HEK293 (cell line): ENCODE data around the gene OR10A3.

Source experiments
- CTCF ChIA-PET: fragments of 350-600 bp; formaldehyde crosslinking; extraction: SDS; loops from one replicate; lab custom pipeline; 2021; ENCODE audit warnings: antibody characterized with exemption; lab: Yijun Ruan, JAX
- POLR2A ChIA-PET: fragments of 300-600 bp; formaldehyde crosslinking; extraction: SDS; loops from one replicate; lab custom pipeline; 2020; ENCODE audit warnings: antibody characterized with exemption, inconsistent platforms; lab: Yijun Ruan, JAX
- H3K27ac ChIP-seq: fragments of 200-500 bp; sonication (Bioruptor generic); 2 replicates; pipeline ENCODE4 v1.5.1; 2014; ENCODE audit warnings: low read depth, low read length, control low read depth, inconsistent platforms; ENCODE audit errors: extremely low read depth
- H3K36me3 ChIP-seq, 2 experiments: fragments of 200-500 bp in 1 of 2; sonication (Bioruptor generic) in 1 of 2; 1 replicate in 1 of 2; 2 replicates in 1 of 2; pipeline ENCODE4 v1.5.1; 2014 to 2017; ENCODE audit warnings: inconsistent platforms in 2 of 2, low read length in 2 of 2; ENCODE audit not compliant: control insufficient read depth in 2 of 2, insufficient read depth in 1 of 2
- H3K4me1 ChIP-seq: fragments of 200-500 bp; sonication (Bioruptor generic); 2 replicates; pipeline ENCODE4 v1.5.1; 2014; ENCODE audit warnings: mild to moderate bottlenecking, low read length, inconsistent platforms; ENCODE audit not compliant: control insufficient read depth, insufficient read depth
- H3K4me3 ChIP-seq: 2 replicates; pipeline ENCODE4 v1.5.1; 2011; ENCODE audit warnings: low read depth, mild to moderate bottlenecking, control low read depth, low read length, moderate library complexity
- H3K9me3 ChIP-seq: fragments of 200-500 bp; sonication (Bioruptor generic); 2 replicates; pipeline ENCODE4 v1.5.1; 2014; ENCODE audit warnings: low read depth, low read length, inconsistent platforms; ENCODE audit not compliant: control insufficient read depth, insufficient read depth
- GLI2 ChIP-seq: fragments of 450-650 bp; formaldehyde crosslinking; IDR thresholded peaks from 2 replicates; pipeline ENCODE4; 2017; ENCODE audit warnings: missing biosample characterization, missing genetic modification characterization, low read depth, borderline replicate concordance
- MEIS1 ChIP-seq: sonication (generic); formaldehyde crosslinking; IDR thresholded peaks from 2 replicates; pipeline ENCODE4 v1.8.1; 2022; ENCODE audit warnings: missing genetic modification reagents, mild to moderate bottlenecking, borderline replicate concordance
- PRDM6 ChIP-seq: fragments of 450-650 bp; formaldehyde crosslinking; IDR thresholded peaks from 2 replicates; pipeline ENCODE4 v1.5.1; 2017; ENCODE audit warnings: missing biosample characterization, missing genetic modification characterization
- TSHZ1 ChIP-seq: fragments of 450-650 bp; formaldehyde crosslinking; IDR thresholded peaks from 2 replicates; pipeline ENCODE4 v1.5.1; 2016; ENCODE audit warnings: missing biosample characterization, missing genetic modification characterization, borderline replicate concordance
- ZBTB20 ChIP-seq: fragments of 450-650 bp; formaldehyde crosslinking; IDR thresholded peaks from 2 replicates; pipeline ENCODE4 v1.5.1; 2016; ENCODE audit warnings: missing biosample characterization, missing genetic modification characterization
- ZBTB48 ChIP-seq: fragments of 450-650 bp; formaldehyde crosslinking; IDR thresholded peaks from 2 replicates; pipeline ENCODE4 v1.5.1; 2016; ENCODE audit warnings: missing biosample characterization, missing genetic modification characterization
- ZFHX2 ChIP-seq: fragments of 450-650 bp; formaldehyde crosslinking; conservative IDR thresholded peaks from 2 replicates; pipeline ENCODE4 v1.5.1; 2016; ENCODE audit warnings: missing biosample characterization, missing genetic modification characterization
- ZNF223 ChIP-seq: fragments of 450-650 bp; formaldehyde crosslinking; IDR thresholded peaks from 2 replicates; pipeline ENCODE4 v1.5.1; 2016; ENCODE audit warnings: missing biosample characterization, missing genetic modification characterization
- ZNF391 ChIP-seq: fragments of 450-650 bp; formaldehyde crosslinking; IDR thresholded peaks from 2 replicates; pipeline ENCODE4 v1.5.1; 2016; ENCODE audit warnings: low read depth, missing biosample characterization, missing genetic modification characterization, borderline replicate concordance
- ZNF473 ChIP-seq: fragments of 450-650 bp; formaldehyde crosslinking; IDR thresholded peaks from 2 replicates; pipeline ENCODE4 v1.5.1; 2017; ENCODE audit warnings: missing biosample characterization, missing genetic modification characterization
- ZNF585B ChIP-seq: fragments of 450-650 bp; formaldehyde crosslinking; IDR thresholded peaks from 2 replicates; pipeline ENCODE4 v1.5.1; 2016; ENCODE audit warnings: missing biosample characterization, missing genetic modification characterization
- ZNF639 ChIP-seq: fragments of 450-650 bp; formaldehyde crosslinking; IDR thresholded peaks from 2 replicates; pipeline ENCODE4 v1.5.1; 2016; ENCODE audit warnings: missing biosample characterization, missing genetic modification characterization
- ZNF654 ChIP-seq: fragments of 450-650 bp; formaldehyde crosslinking; IDR thresholded peaks from 2 replicates; pipeline ENCODE4 v1.5.1; 2016; ENCODE audit warnings: low read depth, missing biosample characterization, missing genetic modification characterization
- ZNF660 ChIP-seq: fragments of 450-650 bp; IDR thresholded peaks from 2 replicates; pipeline ENCODE4 v1.5.1; 2018; ENCODE audit warnings: missing biosample characterization, mild to moderate bottlenecking, missing genetic modification characterization
- ZNF747 ChIP-seq: fragments of 450-650 bp; formaldehyde crosslinking; IDR thresholded peaks from 2 replicates; pipeline ENCODE4 v1.5.1; 2016; ENCODE audit warnings: missing biosample characterization, missing genetic modification characterization
- ZNF768 ChIP-seq: fragments of 450-650 bp; formaldehyde crosslinking; IDR thresholded peaks from 2 replicates; pipeline ENCODE4 v1.5.1; 2018; ENCODE audit warnings: missing biosample characterization, mild to moderate bottlenecking, missing genetic modification characterization
- ZSCAN16 ChIP-seq: fragments of 450-650 bp; formaldehyde crosslinking; IDR thresholded peaks from 2 replicates; pipeline ENCODE4 v1.5.1; 2016; ENCODE audit warnings: missing biosample characterization, missing genetic modification characterization
- ZSCAN30 ChIP-seq: fragments of 450-650 bp; IDR thresholded peaks from 2 replicates; pipeline ENCODE4 v1.5.1; 2018; ENCODE audit warnings: missing biosample characterization, mild to moderate bottlenecking, missing genetic modification characterization, moderate library complexity
- TF ChIP-seq, protein P1 (sequence below): fragments of 450-650 bp; formaldehyde crosslinking; conservative IDR thresholded peaks from 2 replicates; pipeline ENCODE4 v1.5.1; 2016; ENCODE audit warnings: low read depth, missing biosample characterization, missing genetic modification characterization

OR10A3 gene

DNA sequence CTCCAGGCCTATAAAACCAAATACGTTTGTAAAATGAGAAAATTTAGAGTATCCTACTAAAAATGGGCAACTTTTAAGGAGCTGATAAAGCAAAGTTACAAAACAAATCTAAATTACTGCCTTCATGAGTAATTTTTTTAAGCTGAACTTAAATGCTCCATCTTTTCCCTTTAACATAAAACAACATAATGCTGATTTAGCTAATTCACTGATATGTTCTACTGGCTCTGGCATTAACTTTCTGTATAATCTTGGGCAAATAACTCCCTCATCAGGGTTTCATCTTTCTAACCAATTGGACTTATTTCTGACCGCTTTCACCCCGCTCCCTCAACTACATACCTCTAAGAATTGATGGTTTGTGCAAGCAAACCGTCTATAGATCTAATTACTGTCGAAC, 362 bp downstream of the OR10A3 start (continued):
- TF ChIP-seq, protein P1, sequence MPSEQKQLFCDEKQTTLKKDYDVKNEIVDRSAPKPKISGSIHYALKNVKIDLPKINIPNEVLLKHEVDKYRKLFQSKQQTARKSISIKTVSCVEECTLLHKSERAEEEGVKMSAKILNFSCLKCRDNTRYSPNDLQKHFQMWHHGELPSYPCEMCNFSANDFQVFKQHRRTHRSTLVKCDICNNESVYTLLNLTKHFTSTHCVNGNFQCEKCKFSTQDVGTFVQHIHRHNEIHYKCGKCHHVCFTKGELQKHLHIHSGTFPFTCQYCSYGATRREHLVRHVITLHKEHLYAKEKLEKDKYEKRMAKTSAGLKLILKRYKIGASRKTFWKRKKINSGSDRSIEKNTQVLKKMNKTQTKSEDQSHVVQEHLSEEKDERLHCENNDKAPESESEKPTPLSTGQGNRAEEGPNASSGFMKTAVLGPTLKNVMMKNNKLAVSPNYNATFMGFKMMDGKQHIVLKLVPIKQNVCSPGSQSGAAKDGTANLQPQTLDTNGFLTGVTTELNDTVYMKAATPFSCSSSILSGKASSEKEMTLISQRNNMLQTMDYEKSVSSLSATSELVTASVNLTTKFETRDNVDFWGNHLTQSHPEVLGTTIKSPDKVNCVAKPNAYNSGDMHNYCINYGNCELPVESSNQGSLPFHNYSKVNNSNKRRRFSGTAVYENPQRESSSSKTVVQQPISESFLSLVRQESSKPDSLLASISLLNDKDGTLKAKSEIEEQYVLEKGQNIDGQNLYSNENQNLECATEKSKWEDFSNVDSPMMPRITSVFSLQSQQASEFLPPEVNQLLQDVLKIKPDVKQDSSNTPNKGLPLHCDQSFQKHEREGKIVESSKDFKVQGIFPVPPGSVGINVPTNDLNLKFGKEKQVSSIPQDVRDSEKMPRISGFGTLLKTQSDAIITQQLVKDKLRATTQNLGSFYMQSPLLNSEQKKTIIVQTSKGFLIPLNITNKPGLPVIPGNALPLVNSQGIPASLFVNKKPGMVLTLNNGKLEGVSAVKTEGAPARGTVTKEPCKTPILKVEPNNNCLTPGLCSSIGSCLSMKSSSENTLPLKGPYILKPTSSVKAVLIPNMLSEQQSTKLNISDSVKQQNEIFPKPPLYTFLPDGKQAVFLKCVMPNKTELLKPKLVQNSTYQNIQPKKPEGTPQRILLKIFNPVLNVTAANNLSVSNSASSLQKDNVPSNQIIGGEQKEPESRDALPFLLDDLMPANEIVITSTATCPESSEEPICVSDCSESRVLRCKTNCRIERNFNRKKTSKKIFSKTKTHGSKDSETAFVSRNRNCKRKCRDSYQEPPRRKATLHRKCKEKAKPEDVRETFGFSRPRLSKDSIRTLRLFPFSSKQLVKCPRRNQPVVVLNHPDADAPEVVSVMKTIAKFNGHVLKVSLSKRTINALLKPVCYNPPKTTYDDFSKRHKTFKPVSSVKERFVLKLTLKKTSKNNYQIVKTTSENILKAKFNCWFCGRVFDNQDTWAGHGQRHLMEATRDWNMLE (tag by site-specific recombination) = no peak
- TF ChIP-seq ZNF660 (tag by site-specific recombination) (no peak), ZNF639 (tag by site-specific recombination) (no peak), MEIS1 (no peak), ZNF473 (no peak), ZBTB20 (tag by site-specific recombination) (no peak)

- no peaks in the 10 kb centered on the region for H3K4me1 ChIP-seq
- no peak for TF ChIP-seq ZNF585B (tag by site-specific recombination)
- no peak for TF ChIP-seq GLI2 (tag by site-specific recombination)
- no peak for TF ChIP-seq ZNF391 (tag by site-specific recombination)
- TF ChIP-seq ZSCAN16 = no peak
- no peak for TF ChIP-seq ZNF654
- TF ChIP-seq TSHZ1 = no peak
- no peak for TF ChIP-seq ZBTB48 (tag by site-specific recombination)
- TF ChIP-seq ZSCAN30 = no peak
- TF ChIP-seq ZNF768 = no peak
- TF ChIP-seq, all 188 proteins: peak for 0
- no peaks in the 10 kb centered on the region for H3K36me3 ChIP-seq
- ChIA-PET POLR2A (no interaction called here), CTCF (no interaction called here)
- no peak overlapping the region for H3K4me3 ChIP-seq
- no peak overlapping the region for H3K27ac ChIP-seq
- no peaks in the 10 kb centered on the region for H3K9me3 ChIP-seq
Observed at GRCh38 chr11:7936615-7937014, 4.9 kb downstream of the OR10A3 start.

DNA sequence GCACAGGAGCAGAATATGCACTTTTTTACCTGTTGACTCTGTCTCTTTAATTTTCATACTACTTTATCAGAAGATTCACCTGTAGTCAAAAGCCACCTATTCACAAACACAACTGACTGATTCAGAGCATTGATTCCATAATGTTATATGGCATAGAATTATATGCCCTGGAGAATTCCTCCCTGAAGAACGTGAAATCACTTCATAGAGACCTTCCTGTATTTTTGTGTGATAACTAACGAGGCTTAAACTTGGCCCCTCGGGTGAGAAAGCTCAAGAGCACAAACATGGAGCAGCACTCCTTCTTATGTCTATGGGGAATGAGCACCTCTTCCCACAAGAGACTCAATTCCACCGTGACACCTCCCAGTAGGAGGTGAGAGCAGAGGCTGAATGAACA, 10.3 kb downstream of the OR10A3 start, which contains the start of gene OR10A6:
OR10A6 (minus strand) TSS at position 101 of the 400 bp plus-strand sequence. CDS start 2,606 bp downstream, outside the sequence.
- Histone ChIP-seq H3K36me3 (no peaks in the 10 kb centered on the region), H3K9me3 (no peaks in the 10 kb centered on the region), H3K4me3 (no peak within 1 kb of the TSS), H3K4me1 (no peaks in the 10 kb centered on the region), H3K27ac (no peak within 1 kb of the TSS)
- CTCF ChIA-PET = no interaction called here
- POLR2A ChIA-PET = no interaction called here
- TF ChIP-seq ZNF223 (tag by site-specific recombination) = no peak
- TF ChIP-seq ZNF747 = no peak
- no peak for TF ChIP-seq ZFHX2 (tag by site-specific recombination)
- no peak for TF ChIP-seq PRDM6
